ENCODE measurements around the gene CAND2.
A peak's percentile ranks its signal among the peaks of the same experiment; 100 is the strongest.
"Not testable (repeated sequence)": the region's sequence is repeated elsewhere in the genome, so short reads cannot be mapped to it uniquely, and the experiment has no call there.

Gene CAND2

DNA sequence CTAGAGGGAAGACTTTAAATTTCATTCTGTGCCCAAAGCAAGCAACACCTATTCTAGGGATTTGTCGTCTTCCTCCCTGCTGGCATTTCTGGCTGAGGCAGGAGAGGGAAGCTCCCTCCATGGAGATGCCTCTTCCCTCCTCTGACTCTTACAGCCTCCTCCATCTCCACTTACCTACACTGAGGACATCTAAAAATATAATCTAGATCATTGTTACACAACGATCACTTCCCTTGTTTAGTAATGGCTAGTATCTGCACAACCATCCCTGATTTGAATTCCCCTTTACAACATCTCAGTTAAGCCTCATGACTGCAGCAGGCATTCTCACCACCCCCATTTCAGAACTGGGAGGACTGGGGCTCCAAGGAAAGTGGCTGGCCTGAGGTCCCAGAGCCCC is 57.4 kb downstream of the CAND2 start:
- not testable (repeated sequence) for DNase-seq (ENCODE audit: low read depth in 3 of 3, low spot score in 1 of 3)

DNA sequence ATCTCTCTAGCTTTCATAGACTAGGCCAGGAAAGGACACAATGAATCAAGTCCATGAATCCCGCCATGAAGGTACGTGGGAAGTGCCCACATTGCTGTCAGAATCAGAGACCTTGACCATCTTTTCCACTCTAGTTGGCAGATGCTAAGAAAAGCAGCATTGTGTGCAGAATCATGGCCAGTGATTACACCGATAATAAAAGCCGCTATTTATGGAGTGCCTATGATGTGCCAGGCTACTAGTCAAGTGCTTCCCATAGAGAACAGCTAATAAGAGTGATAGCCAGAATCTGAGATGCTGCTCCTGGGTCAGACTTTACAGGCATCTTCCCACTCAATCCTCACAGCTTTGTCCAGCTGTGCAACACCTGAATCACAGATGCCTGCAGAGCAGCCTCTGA is 58.1 kb downstream of the CAND2 start:
- DNase-seq (ENCODE audit: low read depth in 3 of 3, low spot score in 1 of 3): no peak

DNA sequence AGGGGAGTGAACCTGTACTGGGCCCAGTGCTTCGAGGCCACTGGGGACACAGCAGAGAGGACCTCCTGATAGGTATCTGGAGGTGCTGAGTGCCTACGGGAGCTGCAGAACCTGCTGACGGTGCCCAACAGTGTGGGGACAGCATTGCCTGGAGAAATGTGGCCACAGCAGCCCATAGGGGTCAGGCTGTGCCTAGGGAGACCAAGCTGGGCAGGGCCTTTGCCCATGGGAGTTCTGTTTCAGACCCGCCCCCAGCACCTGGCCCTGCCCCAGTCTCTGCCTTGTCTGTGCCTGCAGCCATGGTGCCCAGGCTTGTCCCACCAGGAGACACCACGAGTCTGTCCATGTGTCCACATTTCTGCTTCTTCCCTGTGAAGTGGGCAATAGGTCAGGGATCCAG is 60.1 kb downstream of the CAND2 start:
- DNase-seq (ENCODE audit: low read depth in 3 of 3, low spot score in 1 of 3): no peak

DNA sequence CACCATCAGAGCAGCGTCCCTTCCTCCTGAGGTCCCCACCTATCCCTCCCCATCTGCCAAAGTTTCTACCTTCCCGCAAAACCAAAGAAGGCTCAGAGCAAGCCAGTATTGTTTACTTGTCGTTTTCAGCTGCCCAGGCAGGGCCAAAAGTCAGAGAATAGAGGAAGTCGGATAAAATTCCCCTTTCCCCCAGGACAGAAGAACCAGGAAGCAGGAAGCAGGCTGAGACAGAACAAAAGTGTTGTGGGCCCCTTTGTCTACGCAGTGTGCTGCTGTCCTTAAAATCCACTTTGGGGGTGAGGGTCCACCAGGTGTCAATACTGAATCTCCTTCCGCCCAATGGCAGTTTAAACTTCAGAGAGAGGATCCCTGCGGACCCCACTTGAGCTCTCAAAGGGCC is 63.4 kb downstream of the CAND2 start:
- DNase-seq (ENCODE audit: low read depth in 3 of 3, low spot score in 1 of 3): no peak

DNA sequence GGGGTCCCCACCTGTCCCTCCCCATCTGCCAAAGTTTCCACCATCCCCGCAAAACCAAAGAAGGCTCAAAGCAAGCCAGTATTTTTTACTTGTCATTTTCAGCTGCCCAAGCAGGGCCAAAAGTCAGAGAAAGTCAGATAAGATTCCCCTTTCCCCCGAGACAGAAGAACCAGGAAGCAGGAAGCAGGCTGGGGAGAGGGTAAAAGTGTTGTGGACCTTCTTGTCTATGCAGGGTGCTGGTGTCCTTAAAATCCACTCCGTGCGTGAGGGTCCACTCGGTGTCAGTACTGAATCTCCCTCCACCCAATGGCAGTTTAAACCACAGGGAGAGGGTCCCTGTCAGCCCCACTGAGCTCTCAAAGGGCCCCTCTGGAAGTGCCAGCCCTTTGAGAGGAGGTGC is 65.1 kb downstream of the CAND2 start:
- DNase-seq (ENCODE audit: low read depth in 3 of 3, low spot score in 1 of 3): no peak

DNA sequence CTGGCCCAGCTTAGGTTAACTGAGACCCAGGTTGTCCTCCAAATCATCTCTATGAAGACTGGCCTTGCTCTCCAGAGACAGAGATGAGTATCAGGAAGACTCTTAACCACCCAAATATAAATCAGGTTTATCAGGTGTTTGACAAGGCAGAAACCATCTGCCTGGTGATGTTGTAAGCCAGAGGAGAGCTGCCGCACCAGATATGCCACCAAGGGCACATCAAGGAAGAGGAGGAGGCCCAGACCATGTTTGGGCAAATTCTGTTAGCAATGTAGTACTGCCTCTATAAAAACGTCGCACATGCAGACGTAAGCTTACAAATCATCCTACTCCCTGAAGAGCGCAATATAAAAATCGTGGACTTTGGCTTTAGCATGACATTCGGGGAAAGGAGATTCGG is 65.9 kb downstream of the CAND2 start:
- no peak for DNase-seq (ENCODE audit: low read depth in 3 of 3, low spot score in 1 of 3)

DNA sequence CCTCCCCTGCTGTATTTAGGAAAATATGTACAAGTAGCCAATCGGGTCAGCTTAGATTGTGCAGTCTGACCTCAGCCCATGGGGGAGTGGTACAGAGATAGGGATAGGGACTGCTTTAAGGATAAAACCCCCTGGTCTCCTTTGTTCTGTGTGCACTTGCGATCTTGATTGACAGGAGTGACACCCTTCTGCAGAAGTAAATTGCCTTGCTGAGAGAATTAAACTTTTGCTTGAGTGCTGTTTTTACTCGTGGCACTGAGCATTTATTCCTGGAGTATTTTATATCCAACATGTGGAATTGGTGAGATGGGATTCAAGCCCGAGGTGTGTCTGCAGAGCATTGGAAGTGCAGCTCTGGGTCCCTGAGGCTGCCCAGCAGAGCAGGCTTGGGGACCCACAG is 68.8 kb downstream of the CAND2 start:
- DNase-seq (ENCODE audit: low read depth in 3 of 3, low spot score in 1 of 3): no peak

DNA sequence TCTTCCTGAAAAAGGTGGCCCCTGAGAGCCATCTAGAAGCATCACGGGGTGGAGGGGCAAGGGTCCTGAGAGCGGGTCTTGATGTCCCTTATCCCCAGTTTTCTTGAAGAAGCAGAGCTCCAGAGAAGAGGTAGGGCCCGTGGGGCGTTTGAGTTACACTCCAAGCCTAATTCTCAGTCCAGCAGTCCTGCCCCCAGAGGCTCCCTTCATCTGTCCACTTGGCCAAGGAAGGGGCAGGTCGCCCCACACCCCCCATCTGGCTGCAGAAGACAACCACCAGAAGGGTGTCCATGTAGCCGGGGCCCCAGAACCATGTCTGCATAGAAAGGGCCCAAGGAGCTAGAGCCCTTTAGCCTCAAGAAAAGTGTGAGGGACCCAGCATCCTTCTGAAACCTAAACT is 70.4 kb downstream of the CAND2 start:
- no peak for DNase-seq (ENCODE audit: low read depth in 3 of 3, low spot score in 1 of 3)

DNA sequence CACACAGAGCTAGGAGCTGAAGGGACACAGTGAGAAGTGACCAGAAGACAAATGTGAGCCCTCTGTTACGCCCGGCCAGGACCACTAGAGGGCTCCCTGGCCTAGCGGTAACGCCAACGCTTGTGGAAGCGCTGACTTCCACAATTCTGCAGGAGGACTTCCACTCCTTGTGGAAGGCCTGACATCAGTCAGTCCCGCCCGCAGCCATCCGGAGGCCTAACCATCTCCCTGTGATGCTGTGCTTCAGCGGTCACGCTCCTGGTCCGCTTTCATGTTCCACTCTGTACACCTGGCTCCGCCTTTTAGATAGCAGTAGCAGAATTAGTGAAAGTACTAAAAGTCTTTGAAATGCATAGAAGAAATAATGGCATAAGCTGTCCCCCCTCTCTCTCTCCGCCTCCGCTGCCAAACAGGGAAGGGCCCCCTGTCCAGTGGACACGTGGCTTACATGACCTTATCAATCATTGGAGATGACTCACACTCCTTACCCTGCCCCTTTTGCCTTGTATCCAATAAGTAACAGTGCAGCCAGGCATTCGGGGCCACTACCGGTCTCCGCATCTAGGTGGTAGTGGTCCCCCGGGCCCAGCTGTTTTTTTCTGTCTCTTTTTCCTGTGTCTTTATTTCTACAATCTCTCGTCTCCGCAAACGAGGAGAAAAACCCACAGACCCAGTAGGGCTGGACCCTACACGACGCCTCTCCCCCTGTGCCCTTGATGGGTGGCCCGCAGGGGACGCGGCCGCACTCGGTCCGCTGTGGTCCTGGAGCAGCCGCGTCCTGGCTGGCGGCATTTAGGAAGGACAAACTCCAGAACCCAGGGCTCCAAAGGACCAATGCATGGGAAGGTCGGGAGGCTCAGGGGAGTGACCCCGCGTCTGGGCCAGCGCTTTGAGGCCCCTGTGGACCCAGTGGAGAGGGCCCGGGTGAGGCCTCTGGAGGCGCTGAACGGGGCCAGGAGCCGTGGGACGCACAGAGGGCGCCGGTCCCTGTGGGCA is 71.9 kb downstream of the CAND2 start:
- peak in 2 of 3 donors; percentile 23 to 35 for DNase-seq (ENCODE audit: low read depth in 3 of 3, low spot score in 1 of 3)

DNA sequence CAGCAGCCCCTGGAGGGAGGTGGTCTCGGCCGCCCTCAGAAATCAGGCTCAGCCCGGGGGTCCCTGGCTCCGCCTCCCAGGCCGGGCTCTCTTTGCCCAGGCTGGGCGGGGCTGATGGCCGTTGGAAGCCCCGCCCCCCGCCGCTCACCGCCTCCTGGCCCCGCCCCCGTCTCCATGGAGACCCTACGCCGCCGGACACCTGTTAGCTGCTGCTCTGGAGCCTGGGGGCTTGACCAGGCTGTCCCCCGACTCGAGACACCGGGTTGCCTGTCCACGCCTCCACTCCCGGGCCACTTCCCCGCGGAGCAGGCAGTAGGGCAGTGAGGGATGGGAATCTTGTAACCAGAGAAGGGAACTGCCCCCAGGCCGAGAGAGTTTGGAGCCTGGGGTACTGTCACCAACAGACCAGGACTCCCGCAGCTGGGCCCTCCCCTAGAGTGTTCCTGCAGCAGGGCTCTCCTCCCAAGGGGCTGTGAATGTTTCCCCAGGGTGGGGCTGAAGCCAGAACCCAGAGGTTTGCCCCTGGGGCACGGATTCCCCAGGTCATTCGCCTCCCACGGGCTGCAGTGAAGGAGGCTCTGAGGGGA is 72.6 kb downstream of the CAND2 start:
- no peak for DNase-seq (ENCODE audit: low read depth in 3 of 3, low spot score in 1 of 3)

DNA sequence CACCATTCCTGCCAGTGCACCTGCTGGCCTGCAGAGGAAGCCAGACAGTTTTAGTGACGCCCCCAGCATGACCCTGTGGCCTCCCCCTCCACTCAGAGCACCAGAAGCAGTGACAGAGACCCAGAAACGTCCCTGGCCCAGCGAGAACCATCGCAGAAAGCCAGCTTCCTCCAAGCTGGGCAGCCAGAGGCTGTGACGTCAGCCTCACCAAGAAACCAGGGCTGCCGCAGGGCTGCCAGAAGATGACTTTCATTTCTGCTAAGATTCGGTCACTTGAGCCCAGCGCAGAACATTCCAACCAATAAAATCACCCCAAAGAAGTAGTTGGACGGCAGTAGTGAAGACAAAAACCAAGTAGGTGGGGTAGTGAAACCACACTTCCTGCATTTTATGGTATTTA is 74.5 kb downstream of the CAND2 start:
- DNase-seq (ENCODE audit: low read depth in 3 of 3, low spot score in 1 of 3): no peak

DNA sequence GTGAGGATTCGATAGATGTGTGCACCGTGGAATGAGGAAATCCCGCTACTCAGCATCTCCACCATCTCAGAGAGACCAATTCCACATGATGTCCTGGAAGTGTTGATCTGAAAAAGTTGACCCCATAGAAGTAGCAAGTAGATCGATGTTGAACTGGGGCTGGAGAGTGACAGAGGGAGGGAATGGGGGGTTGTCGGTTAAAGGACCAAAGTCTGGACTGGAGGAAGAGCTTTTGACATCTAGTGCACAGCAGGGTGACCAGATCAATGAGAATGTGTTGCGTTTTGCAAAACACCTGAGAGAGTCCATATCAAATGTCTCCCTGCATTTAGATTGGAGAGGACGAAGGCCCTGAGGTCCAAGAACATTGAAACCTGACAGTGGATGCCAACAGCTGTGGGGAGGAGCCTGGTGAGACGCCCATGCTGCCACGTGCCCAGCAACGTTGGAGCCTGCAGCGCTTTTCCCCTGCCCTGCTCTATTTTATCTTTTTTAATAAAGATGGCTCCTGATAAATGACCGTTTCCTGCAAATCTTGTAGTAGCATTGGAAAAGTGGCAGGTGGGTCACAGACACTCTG is 75.0 kb downstream of the CAND2 start:
- DNase-seq (ENCODE audit: low read depth in 3 of 3, low spot score in 1 of 3): no peak

DNA sequence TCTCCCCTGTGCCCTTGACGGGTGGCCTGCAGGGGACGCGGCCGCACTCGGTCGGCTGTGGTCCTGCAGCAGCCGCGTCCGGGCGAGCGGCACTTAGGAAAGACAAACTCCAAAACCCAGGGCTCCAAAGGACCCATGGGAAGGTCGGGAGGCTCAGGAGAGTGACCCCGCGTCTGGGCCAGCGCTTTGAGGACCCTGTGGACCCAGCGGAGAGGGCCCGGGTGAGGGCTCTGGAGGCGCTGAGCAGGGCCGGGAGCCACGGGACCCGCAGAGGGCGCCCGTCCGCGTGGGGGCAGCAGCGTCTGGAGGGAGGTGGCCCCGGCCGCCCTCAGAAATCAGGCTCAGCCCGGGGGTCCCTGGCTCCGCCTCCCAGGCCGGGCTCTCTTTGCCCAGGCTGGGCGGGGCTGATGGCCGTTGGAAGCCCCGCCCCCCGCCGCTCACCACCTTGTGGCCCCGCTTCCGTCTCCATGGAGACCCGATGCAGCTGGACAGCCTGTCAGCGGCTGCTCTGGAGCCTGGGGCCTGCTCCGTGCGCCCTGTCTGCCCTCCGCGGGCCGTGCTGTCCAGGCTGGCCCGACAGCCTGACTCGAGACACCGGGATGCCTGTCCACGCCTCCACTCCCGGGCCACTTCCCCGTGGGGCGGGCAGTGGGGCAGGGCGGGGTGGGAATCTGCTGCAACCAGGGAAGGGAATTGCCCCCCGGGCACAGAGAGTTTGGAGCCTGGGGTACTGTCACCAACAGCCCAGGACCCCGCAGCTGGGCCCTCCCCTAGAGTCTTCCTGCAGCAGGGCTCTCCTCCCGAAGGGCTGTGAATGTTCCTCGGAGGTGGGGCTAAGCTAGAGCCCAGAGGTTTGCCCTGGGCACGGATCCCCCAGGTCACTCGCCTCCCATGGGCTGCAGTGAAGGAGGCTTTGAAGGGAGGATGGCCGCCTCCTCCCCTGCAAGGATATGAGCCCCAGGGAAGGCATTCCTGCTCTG is 79.7 kb downstream of the CAND2 start:
- DNase-seq (ENCODE audit: low read depth in 3 of 3, low spot score in 1 of 3): no peak

DNA sequence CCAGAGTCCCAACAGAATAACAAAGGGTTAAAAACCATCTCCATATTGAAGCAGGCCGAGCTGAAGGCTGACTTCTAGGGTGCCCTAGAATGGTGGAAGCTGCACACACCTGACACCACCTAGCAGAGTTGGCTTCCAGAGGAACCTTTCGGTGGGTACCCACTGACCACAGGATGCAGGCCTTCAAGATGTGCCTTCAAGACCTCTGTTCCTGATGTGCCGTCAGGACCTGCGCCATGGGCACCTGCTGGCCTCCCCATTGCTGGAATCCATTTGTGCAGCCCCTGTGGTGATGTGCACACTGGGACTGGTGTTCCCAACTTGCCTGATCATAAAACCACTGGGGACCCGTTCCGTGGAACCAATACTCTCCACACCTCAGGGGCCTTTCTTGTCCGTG is 80.6 kb downstream of the CAND2 start:
- DNase-seq (ENCODE audit: low read depth in 3 of 3, low spot score in 1 of 3): no peak

DNA sequence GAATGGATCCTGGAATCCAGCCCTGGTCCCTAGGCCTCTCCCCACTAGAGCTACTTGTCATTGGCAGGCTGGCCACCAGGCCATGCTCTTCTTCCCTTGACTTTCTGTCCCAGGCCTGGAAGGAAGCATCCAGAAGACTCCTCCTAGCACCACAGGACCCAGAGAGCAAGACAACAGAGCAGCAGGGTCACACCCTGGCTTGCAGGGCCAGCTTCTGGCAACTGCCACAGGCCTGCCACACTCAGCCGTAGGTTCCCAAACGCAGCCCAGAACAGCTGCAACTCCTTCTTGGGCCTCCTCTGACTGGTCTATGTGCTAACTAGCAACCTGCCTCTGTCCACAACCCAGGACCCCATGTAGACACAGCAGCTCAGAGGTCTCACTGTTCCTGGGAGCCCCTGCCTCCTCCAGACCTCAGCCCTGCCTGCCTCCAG is 81.7 kb downstream of the CAND2 start:
- no peak for DNase-seq (ENCODE audit: low read depth in 3 of 3, low spot score in 1 of 3)

DNA sequence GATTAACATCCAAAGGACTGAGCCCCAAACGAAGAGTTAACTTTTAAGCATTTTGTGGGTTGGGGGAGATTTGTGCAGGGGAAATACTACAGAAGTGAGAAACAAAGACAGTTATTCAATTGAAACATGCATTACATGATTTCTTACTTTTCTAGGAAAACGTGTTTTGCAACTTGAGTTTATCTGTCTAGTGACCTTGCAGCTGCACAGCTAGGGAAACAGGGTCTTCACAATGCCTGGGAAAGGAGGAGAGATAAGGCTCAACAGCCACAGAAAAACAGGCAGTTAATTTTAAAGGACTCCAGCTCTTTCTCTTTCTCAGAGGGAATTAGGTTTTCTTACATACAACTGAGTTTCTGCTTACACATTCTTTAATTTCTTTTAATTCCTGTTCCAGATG is 82.3 kb downstream of the CAND2 start:
- DNase-seq (ENCODE audit: low read depth in 3 of 3, low spot score in 1 of 3): not testable (repeated sequence)

DNA sequence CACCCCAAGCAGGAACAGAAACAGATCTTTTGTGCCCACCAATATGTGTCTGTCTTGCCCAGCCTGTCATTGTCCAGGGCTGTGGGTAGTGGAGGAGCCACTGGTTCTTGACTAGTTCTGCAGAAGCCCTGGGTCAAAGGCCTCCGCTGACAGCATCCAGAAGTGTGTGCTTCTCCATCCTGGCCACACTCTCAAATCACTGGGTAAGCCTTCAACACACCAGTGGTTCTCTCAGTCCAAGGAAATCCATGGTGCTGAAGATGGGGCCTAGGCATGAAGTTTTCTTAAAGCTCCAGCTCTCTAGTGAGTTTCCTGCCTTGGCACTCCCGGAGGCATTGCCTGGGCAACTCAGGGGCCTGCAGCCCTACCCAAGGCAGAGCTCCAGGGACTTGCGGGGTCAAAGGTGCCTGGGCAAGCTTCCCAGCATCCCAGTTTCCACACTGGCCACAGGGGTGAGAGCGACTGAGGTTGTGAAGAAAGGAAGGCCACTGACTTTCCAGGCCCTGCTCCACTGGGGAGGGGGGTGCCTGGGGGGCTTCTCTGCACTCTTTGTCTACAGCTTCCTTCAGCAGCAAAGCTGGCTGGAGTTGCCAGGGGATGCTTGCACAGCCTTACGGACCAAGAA is 82.8 kb downstream of the CAND2 start:
- no peak for DNase-seq (ENCODE audit: low read depth in 3 of 3, low spot score in 1 of 3)

DNA sequence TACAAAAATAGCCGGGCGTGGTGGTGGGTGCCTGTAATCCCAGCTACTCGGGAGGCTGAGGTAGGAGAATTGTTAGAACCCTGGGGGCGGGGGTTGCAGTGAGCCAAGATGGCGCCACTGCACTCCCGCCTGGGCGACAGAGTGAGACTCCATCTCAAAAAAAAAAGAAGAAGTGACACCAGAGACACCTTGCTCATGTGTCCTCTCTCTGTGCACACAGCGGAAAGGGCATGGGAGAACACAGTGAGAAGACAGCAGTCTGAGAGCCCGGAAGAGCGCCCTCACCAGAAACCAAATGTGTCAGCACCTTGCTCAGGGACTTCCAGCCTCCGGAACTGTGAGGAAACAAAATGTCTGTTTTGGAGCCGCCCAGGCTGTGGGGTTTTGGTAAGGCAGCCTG is 85.4 kb downstream of the CAND2 start:
- DNase-seq (ENCODE audit: low read depth in 3 of 3, low spot score in 1 of 3): not testable (repeated sequence)

DNA sequence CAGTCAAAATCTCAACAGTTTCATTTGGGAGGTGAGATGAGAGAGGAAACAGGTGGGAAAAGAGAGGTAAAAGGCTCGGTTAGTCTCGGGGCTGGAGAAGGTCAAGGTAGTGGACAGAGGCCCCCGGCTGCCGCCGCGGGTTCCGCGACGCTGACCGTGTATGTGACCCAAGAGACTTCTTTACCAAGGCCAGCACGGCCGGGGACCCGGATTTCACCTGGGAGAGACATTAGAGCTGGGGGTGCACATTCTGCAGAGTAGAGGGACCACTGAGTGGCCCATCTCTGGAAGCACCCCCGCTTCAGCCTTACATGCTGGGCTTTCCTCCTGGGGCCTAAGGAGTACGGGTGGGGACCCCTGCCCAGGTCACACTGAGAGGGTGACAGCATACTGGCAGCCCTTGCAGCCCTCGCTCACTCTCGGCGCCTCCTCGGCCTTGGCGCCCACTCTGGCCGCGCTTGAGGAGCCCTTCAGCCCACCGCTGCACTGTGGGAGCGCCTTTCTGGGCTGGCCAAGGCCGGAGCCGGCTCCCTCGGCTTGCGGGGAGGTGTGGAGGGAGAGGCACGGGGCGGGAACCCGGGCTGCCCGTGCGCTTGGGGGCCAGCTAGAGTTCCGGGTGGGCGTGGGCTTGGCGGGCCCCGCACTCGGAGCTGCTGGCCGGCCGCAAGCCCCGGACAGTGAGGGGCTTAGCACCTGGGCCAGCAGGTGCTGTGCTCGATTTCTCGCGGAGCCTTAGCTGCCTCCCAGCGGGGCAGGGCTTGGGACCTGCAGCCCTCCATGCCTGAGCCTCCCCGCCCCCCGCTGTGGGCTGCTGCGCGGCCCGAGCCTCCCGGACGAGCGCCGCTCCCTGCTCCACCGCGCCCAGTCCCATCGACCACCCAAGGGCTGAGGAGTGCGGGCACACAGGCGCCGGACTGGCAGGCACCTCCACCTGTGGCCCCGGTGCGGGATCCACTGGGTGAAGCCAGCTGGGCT is 86.1 kb downstream of the CAND2 start:
- DNase-seq (ENCODE audit: low read depth in 3 of 3, low spot score in 1 of 3): no peak

Measured in stimulated activated CD4-positive, alpha-beta T cell treated with anti-CD3 and anti-CD28 coated beads, TNF-alpha, amount 100 ng/mL, for 1 hour (primary cell).